NB4 (cell line): ENCODE data around the gene FRMD1.
A peak's percentile ranks its signal among the peaks of the same experiment; 100 is the strongest.

Experiments
- DNase-seq: peaks from one replicate; pipeline ENCODE4 v3.0.0; 2010; ENCODE audit warnings: low read depth
- H3K4me3 ChIP-seq: one replicate; pipeline ENCODE4 v1.5.1; 2011; ENCODE audit warnings: mild to moderate bottlenecking, low read depth, low read length, moderate library complexity
- MYC ChIP-seq: IDR thresholded peaks from 2 replicates; pipeline ENCODE4 v1.6.1; 2011; ENCODE audit warnings: low read depth, low read length
- POLR2A ChIP-seq: IDR thresholded peaks from 2 replicates; pipeline ENCODE4 v1.6.1; 2011; ENCODE audit warnings: mild to moderate bottlenecking; ENCODE audit not compliant: insufficient read length; ENCODE audit errors: extremely low read depth
- TF ChIP-seq, protein P1 (sequence below): IDR thresholded peaks from one replicate; pipeline ENCODE4 v1.5.1; 2012; ENCODE audit warnings: low read depth, low read length
- TF ChIP-seq, protein P2 (sequence below): IDR thresholded peaks from 2 replicates; pipeline ENCODE4 v1.6.1; 2011; ENCODE audit warnings: low read depth, low read length

Gene FRMD1

DNA sequence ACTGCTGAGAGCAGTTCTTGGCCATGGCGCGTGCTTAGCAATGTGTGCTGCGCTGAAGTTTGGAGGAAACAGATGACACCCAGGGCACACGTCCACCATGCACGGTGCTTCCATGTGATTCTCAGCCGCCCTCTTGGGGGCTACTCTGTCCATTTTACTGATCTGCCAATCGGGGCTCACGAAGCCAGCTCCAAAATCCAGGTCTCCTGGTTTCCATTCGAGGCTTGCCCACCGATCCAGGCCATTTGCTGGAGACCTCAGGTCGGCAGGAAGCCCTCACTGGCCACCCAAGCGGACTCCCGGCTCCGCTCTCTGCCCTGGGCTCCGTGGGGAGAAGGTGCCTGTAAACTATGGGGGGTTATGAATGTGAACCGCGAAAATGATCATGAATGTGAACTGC is 11.7 kb upstream of the FRMD1 start:
- H3K4me3 ChIP-seq, result no peak overlapping the region
- TF ChIP-seq POLR2A (no peak), MYC (no peak)
- TF ChIP-seq, protein P1, sequence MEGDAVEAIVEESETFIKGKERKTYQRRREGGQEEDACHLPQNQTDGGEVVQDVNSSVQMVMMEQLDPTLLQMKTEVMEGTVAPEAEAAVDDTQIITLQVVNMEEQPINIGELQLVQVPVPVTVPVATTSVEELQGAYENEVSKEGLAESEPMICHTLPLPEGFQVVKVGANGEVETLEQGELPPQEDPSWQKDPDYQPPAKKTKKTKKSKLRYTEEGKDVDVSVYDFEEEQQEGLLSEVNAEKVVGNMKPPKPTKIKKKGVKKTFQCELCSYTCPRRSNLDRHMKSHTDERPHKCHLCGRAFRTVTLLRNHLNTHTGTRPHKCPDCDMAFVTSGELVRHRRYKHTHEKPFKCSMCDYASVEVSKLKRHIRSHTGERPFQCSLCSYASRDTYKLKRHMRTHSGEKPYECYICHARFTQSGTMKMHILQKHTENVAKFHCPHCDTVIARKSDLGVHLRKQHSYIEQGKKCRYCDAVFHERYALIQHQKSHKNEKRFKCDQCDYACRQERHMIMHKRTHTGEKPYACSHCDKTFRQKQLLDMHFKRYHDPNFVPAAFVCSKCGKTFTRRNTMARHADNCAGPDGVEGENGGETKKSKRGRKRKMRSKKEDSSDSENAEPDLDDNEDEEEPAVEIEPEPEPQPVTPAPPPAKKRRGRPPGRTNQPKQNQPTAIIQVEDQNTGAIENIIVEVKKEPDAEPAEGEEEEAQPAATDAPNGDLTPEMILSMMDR, result no peak
- TF ChIP-seq, protein P2, sequence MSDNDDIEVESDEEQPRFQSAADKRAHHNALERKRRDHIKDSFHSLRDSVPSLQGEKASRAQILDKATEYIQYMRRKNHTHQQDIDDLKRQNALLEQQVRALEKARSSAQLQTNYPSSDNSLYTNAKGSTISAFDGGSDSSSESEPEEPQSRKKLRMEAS, result no peak
- no peak for DNase-seq

DNA sequence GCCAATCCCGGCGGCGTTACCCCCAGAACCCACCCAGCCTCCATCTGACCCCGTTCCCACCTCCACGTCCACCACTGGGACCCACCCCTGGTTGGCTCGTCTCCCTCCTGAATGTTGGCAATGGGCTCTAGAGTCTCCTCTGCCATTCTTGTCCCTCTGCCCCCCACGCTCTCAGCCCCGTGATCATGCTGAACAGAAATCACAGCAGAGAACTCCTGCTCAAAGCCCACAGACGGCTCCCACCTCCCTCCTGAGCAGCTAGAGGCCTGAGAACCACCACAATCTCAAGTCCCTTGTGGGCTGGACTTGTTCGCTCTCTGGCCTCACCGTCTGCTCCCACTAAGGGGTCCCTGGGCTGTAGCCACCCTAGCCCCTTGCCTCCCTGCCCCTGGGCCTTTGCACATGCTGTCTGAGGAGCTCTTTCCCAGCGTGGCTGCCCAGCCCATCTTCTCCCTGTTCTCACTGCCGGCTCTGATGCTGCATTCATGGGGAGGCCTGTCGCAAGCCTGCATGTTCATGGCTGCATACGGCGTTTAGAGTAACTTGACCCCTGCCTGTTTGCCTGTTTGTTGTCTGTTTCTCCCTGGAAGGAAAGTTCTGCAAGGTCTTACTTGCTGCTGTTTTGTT is 11.2 kb upstream of the FRMD1 start:
- no peak overlapping the region for H3K4me3 ChIP-seq
- DNase-seq, result no peak
- TF ChIP-seq, protein P1, result no peak
- no peak for TF ChIP-seq POLR2A
- no peak for TF ChIP-seq MYC
- TF ChIP-seq, protein P2, result no peak

GRCh38 chr6:168089186-168090063 is 10.4 kb upstream of the FRMD1 start:
- peak; percentile 8 for DNase-seq
- H3K4me3 ChIP-seq, result no peak overlapping the region
- TF ChIP-seq, protein P1, result no peak
- TF ChIP-seq, protein P2, result no peak
- TF ChIP-seq MYC, result no peak
- TF ChIP-seq POLR2A, result no peak

DNA sequence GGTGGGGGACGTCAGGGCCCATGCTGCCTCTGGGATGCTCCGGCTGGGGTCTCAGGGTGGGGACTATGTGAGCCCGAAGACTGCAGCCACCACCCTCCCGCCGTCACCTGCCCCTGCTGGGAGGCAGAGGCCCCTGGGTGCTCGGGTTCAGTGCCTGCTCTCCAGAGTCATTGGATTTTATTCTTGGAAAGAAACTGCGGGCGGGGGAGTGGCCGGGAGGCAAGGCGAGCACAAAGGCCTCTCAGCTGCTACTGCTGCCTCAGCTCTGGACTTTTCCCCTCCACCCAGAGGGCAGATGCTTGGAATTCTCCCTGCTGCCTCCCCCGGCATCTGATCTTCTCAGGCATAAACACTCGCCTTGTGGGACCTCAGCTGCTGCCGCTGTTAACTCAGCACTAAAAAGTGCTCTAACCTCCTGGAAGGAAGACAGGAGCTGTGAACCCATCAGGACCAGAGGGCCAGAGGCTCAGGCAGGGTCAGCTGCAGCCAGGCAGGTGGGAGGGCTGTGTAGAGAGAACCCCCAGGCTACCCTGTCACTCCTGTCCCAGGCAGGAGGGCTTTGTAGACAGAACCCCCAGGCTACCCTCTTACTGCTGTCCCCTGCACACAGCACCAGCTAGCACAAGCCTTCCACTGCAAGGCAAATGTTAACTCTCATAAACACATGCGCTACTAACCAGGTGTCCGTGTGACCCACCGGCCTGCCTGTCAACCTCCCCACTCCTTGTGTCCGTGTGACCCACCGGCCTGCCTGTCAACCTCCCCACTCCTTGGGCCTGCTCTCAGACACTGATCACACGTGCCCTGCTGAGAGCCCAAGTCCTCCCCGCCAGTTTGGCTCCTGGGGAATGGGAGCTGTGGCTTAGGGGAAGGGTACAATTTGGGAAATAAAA is 9.4 kb upstream of the FRMD1 start:
- no peak overlapping the region for H3K4me3 ChIP-seq
- no peak for DNase-seq
- no peak for TF ChIP-seq POLR2A
- TF ChIP-seq, protein P2, result no peak
- TF ChIP-seq, protein P1, result no peak
- no peak for TF ChIP-seq MYC

- DNase-seq, result no peak
- TF ChIP-seq MYC (no peak), POLR2A (no peak)
- TF ChIP-seq, protein P1, result no peak
- TF ChIP-seq, protein P2, result no peak
- H3K4me3 ChIP-seq, result no peak overlapping the region
Observed at GRCh38 chr6:168087436-168088160, 8.6 kb upstream of the FRMD1 start.
